ENCODE measurements around the gene VPS33A. TPM values are rescaled to one million over a fixed set of nuclear protein-coding genes. Genes with fewer than 3 reads are reported as not detected.

VPS33A gene
- polyA plus RNA-seq, 1 donor (not counting 4 experiments of a cell fraction or from before 2014, with no cell fraction given), result 17.5 TPM

GRCh38 chr12:122311696-122312095 lies 45.4 kb upstream of the VPS33A start:
- no peak for DNase-seq (ENCODE audit: low read depth, low spot score)
- H3K9me3 ChIP-seq (ENCODE audit: control insufficient read depth, low read depth, low read length), result no peaks in the 10 kb centered on the region
- no peak overlapping the region for H2AFZ ChIP-seq (ENCODE audit: control insufficient read depth, low read length)
- no peaks in the 10 kb centered on the region for H4K20me1 ChIP-seq (ENCODE audit: control insufficient read depth, extremely low read depth, insufficient read depth, low read length)
- H3K27me3 ChIP-seq (ENCODE audit: control insufficient read depth, extremely low read depth, insufficient read depth, low read length), result no peaks in the 10 kb centered on the region
- H3K36me3 ChIP-seq (ENCODE audit: control insufficient read depth in 2 of 2, extremely low read depth in 1 of 2, insufficient read depth in 2 of 2, low read length in 2 of 2), result peaks cover 17 to 19% of the 10 kb centered on the region in 2 experiments
- H3K4me1 ChIP-seq (ENCODE audit: control insufficient read depth, extremely low read depth, insufficient read depth, low read length), result no peaks in the 10 kb centered on the region
- no peak overlapping the region for H3K4me3 ChIP-seq (ENCODE audit: control insufficient read depth in 2 of 3, extremely low read depth in 1 of 3, insufficient read depth in 2 of 3, low read depth in 1 of 3, low read length in 3 of 3)
- H3K4me2 ChIP-seq (ENCODE audit: control insufficient read depth, extremely low read depth, insufficient read depth, low read depth, low read length), result no peak overlapping the region
- no peak overlapping the region for H3K9ac ChIP-seq (ENCODE audit: control insufficient read depth, extremely low read depth, insufficient read depth, low read length)
- no peaks in the 10 kb centered on the region for H3K9me1 ChIP-seq (ENCODE audit: control insufficient read depth, extremely low read depth, insufficient read depth, low read length)
- FAIRE-seq, result no peak
- dilution Hi-C loops (cut with MboI; ENCODE audit: extremely low pct_ligation_motif_present, low sequenced_read_pairs), result no loop called here
- no peak overlapping the region for H3K27ac ChIP-seq (ENCODE audit: control insufficient read depth, insufficient read depth, low read length)
- TF ChIP-seq EZH2 (IDR thresholded peaks at IDR 0.05; ENCODE audit: low read length), result no peak
- TF ChIP-seq, protein P1, sequence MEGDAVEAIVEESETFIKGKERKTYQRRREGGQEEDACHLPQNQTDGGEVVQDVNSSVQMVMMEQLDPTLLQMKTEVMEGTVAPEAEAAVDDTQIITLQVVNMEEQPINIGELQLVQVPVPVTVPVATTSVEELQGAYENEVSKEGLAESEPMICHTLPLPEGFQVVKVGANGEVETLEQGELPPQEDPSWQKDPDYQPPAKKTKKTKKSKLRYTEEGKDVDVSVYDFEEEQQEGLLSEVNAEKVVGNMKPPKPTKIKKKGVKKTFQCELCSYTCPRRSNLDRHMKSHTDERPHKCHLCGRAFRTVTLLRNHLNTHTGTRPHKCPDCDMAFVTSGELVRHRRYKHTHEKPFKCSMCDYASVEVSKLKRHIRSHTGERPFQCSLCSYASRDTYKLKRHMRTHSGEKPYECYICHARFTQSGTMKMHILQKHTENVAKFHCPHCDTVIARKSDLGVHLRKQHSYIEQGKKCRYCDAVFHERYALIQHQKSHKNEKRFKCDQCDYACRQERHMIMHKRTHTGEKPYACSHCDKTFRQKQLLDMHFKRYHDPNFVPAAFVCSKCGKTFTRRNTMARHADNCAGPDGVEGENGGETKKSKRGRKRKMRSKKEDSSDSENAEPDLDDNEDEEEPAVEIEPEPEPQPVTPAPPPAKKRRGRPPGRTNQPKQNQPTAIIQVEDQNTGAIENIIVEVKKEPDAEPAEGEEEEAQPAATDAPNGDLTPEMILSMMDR (optimal IDR thresholded peaks at IDR 0.05 in 1 of 3, IDR thresholded peaks at IDR 0.05 in 1 of 3, conservative IDR thresholded peaks at IDR 0.05 in 1 of 3; ENCODE audit: extremely low read depth in 1 of 3, insufficient read depth in 2 of 3, low read length in 3 of 3), result no peak
- no peaks in the 10 kb centered on the region for H3K79me2 ChIP-seq (ENCODE audit: control insufficient read depth, insufficient read depth, low read length)

DNA sequence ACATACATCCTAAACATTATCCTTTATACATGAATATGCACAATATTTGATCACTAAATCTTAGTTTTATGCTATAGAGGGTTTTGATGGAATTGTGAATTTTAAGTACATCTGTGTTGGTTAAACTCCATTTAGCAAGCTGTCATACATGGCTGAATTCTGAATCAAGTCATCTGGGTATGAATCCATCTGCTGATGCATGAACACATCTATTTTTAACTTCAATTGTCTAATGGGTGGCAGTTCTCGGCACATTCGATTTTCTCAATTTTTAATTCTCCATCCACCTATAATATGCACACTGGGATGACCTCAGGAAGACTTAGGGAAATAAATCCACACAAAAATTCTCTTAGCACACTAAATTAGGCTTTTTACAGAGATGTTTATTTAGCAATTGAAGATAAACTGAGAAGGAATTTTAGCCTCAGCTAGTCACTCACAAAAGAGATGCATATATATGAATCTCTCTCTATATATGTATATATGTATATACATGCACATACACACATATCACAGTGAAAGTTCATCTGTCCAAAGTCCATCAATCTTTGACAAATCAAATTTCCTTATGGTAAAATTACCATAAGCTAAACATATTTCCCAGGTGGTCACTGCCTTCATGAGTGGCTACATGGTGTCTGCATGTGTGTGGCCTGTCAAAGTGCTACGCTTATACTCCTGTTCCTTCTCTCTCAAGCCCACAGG lies 44.5 kb upstream of the VPS33A start:
- no peak overlapping the region for H3K4me2 ChIP-seq (ENCODE audit: control insufficient read depth, extremely low read depth, insufficient read depth, low read depth, low read length)
- no peak overlapping the region for H3K4me3 ChIP-seq (ENCODE audit: control insufficient read depth in 2 of 3, extremely low read depth in 1 of 3, insufficient read depth in 2 of 3, low read depth in 1 of 3, low read length in 3 of 3)
- DNase-seq (ENCODE audit: low read depth, low spot score) (no peak), FAIRE-seq (no peak)
- no peaks in the 10 kb centered on the region for H3K4me1 ChIP-seq (ENCODE audit: control insufficient read depth, extremely low read depth, insufficient read depth, low read length)
- H2AFZ ChIP-seq (ENCODE audit: control insufficient read depth, low read length), result no peak overlapping the region
- TF ChIP-seq EZH2 (IDR thresholded peaks at IDR 0.05; ENCODE audit: low read length), result no peak
- TF ChIP-seq, protein P1 (optimal IDR thresholded peaks at IDR 0.05 in 1 of 3, IDR thresholded peaks at IDR 0.05 in 1 of 3, conservative IDR thresholded peaks at IDR 0.05 in 1 of 3; ENCODE audit: extremely low read depth in 1 of 3, insufficient read depth in 2 of 3, low read length in 3 of 3), result no peak
- H3K9me1 ChIP-seq (ENCODE audit: control insufficient read depth, extremely low read depth, insufficient read depth, low read length), result no peaks in the 10 kb centered on the region
- no peaks in the 10 kb centered on the region for H3K27me3 ChIP-seq (ENCODE audit: control insufficient read depth, extremely low read depth, insufficient read depth, low read length)
- H3K9me3 ChIP-seq (ENCODE audit: control insufficient read depth, low read depth, low read length), result no peaks in the 10 kb centered on the region
- H3K9ac ChIP-seq (ENCODE audit: control insufficient read depth, extremely low read depth, insufficient read depth, low read length), result no peak overlapping the region
- H3K27ac ChIP-seq (ENCODE audit: control insufficient read depth, insufficient read depth, low read length), result no peak overlapping the region
- dilution Hi-C loops (cut with MboI; ENCODE audit: extremely low pct_ligation_motif_present, low sequenced_read_pairs), result no loop called here
- H4K20me1 ChIP-seq (ENCODE audit: control insufficient read depth, extremely low read depth, insufficient read depth, low read length), result no peaks in the 10 kb centered on the region
- no peaks in the 10 kb centered on the region for H3K79me2 ChIP-seq (ENCODE audit: control insufficient read depth, insufficient read depth, low read length)
- H3K36me3 ChIP-seq (ENCODE audit: control insufficient read depth in 2 of 2, extremely low read depth in 1 of 2, insufficient read depth in 2 of 2, low read length in 2 of 2), result peaks cover 14 to 17% of the 10 kb centered on the region in 2 experiments

All from keratinocyte (primary cell).